Esophagus muscularis mucosa (tissue), 4 donors: ENCODE data around the gene POLR2H. TPM values are rescaled to one million over a fixed set of nuclear protein-coding genes. Genes with fewer than 3 reads are reported as not detected.

Experiments
- DNase-seq: peaks from one replicate; pipeline ENCODE4 v3.0.0-alpha.2; 2017; ENCODE audit errors: extremely low spot score
- H3K27ac ChIP-seq, 4 donors: fragments of 200-600 bp; sonication (generic); replicated peaks in 1 of 4; 1 replicate in 3 of 4; 2 replicates in 1 of 4; pipeline ENCODE4 v1.5.1; 2016 to 2019; ENCODE audit warnings: mild to moderate bottlenecking in 1 of 4
- H3K27me3 ChIP-seq, 4 donors: fragments of 200-600 bp; sonication (generic); one replicate each; pipeline versions ENCODE4 v1.5.1 to v1.6.0; 2016 to 2019
- H3K36me3 ChIP-seq, 4 donors: fragments of 200-600 bp; sonication (generic); one replicate each; pipeline ENCODE4 v1.5.1; 2016 to 2019
- H3K4me1 ChIP-seq, 4 donors: fragments of 200-600 bp; sonication (generic); one replicate each; pipeline ENCODE4 v1.5.1; 2016 to 2019
- H3K4me3 ChIP-seq, 4 donors: fragments of 200-600 bp; sonication (generic); 1 replicate in 2 of 4; 2 replicates in 2 of 4; pipeline ENCODE4 v1.5.1; 2016 to 2019; ENCODE audit warnings: mild to moderate bottlenecking in 4 of 4, moderate library complexity in 1 of 4
- H3K9me3 ChIP-seq, 4 donors: fragments of 200-600 bp; sonication (generic); 1 replicate in 3 of 4; 2 replicates in 1 of 4; pipeline ENCODE4 v1.5.1; 2016 to 2019
- CTCF ChIP-seq, 3 experiments: fragments of 200-600 bp in 2 of 3; fragments of 450-650 bp in 1 of 3; sonication (generic) in 2 of 3; IDR thresholded peaks; one replicate each; pipeline ENCODE4 v1.5.1; 2017 to 2019; ENCODE audit warnings: antibody characterized with exemption in 3 of 3, mild to moderate bottlenecking in 2 of 3, moderate library complexity in 1 of 3
- EP300 ChIP-seq: sonication (generic); formaldehyde crosslinking; IDR thresholded peaks from one replicate; pipeline ENCODE4 v1.6.1; 2017; ENCODE audit warnings: antibody characterized with exemption
- POLR2A ChIP-seq: fragments of 450-650 bp; IDR thresholded peaks from one replicate; pipeline ENCODE4 v1.6.1; 2017; ENCODE audit warnings: antibody characterized with exemption, moderate library complexity, mild to moderate bottlenecking, low read depth
- POLR2AphosphoS5 ChIP-seq, 2 donors: sonication (generic); formaldehyde crosslinking; IDR thresholded peaks; one replicate each; pipeline ENCODE4 v1.6.1; 2017; ENCODE audit warnings: antibody characterized with exemption in 2 of 2
- WGBS: methylation state at CpG from one replicate; pipeline ENCODE4 v1.1.5; 2018; 5-methylcytosine and 5-hydroxymethylcytosine counted together
- intact Hi-C: fragments of 100-400 bp; cut with DNase I; formaldehyde crosslinking; loops from one replicate; pipeline ENCODE4 v1.15.1; 2023
- total RNA-seq, 4 donors: library from RNA; depleted of rRNA; stranded (reverse); fragments of >200 nt; gene quantifications; one replicate each; pipeline versions ENCODE4 v1.1.0 to v1.2.1, GENCODE V29; 2016

POLR2H gene
- total RNA-seq, 4 donors from 2014 or later = 36.0 to 52.1 (median 40.4) TPM

GRCh38 chr3:184399410-184399809, 37.9 kb downstream of the POLR2H start:
- TF ChIP-seq CTCF (IDR thresholded peaks at IDR 0.05) (no peak), POLR2AphosphoS5 (IDR thresholded peaks at IDR 0.05) (peak in 1 of 2 donors; percentile 31)
- Histone ChIP-seq H3K27ac (peak overlapping the region in 1 of 4 donors; percentile 6), H3K4me3 (no peak overlapping the region), H3K36me3 (no peaks in the 10 kb centered on the region), H3K9me3 (no peaks in the 10 kb centered on the region), H3K27me3 (peaks cover 0 to 22% (median 3%) of the 10 kb centered on the region in 4 donors), H3K4me1 (no peaks in the 10 kb centered on the region)
- DNase-seq = no peak
- intact Hi-C loops = no loop called here
- 34% methylated on average over 9 of the region's 9 CpGs for WGBS

GRCh38 chr3:184405075-184406030, 43.8 kb downstream of the POLR2H start:
- no peak overlapping the region for H3K4me3 ChIP-seq
- H3K9me3 ChIP-seq = no peaks in the 10 kb centered on the region
- intact Hi-C loops = no loop called here
- H3K36me3 ChIP-seq = no peaks in the 10 kb centered on the region
- WGBS = 84% methylated on average over 18 of the region's 20 CpGs
- no peak overlapping the region for H3K27ac ChIP-seq
- TF ChIP-seq EP300 = no peak
- TF ChIP-seq POLR2A = no peak
- no peak for TF ChIP-seq POLR2AphosphoS5 (IDR thresholded peaks at IDR 0.05)
- no peak for TF ChIP-seq CTCF (IDR thresholded peaks at IDR 0.05)
- H3K4me1 ChIP-seq = no peaks in the 10 kb centered on the region
- H3K27me3 ChIP-seq = peaks cover 0 to 22% (median 3%) of the 10 kb centered on the region in 4 donors
- DNase-seq = no peak

GRCh38 chr3:184409331-184409926, 47.9 kb downstream of the POLR2H start:
- intact Hi-C loops = no loop called here

GRCh38 chr3:184409946-184410500, 48.5 kb downstream of the POLR2H start:
- no peaks in the 10 kb centered on the region for H3K36me3 ChIP-seq
- 96% methylated on average over 6 of the region's 12 CpGs for WGBS
- H3K4me3 ChIP-seq = no peak overlapping the region
- no peak overlapping the region for H3K27ac ChIP-seq
- H3K9me3 ChIP-seq = no peaks in the 10 kb centered on the region
- H3K27me3 ChIP-seq = no peaks in the 10 kb centered on the region
- intact Hi-C loops = loop anchor here (10.0 kb wide), 2 partner anchors 65 to 105 kb away; no protein-coding TSS in a partner anchor
- DNase-seq = no peak
- no peaks in the 10 kb centered on the region for H3K4me1 ChIP-seq
- TF ChIP-seq CTCF (IDR thresholded peaks at IDR 0.05) (no peak), EP300 (no peak), POLR2A (no peak)

More at GRCh38 chr3:184409331-184409926, 47.9 kb downstream of the POLR2H start:
- no peaks in the 10 kb centered on the region for H3K36me3 ChIP-seq
- H3K4me1 ChIP-seq = no peaks in the 10 kb centered on the region
- H3K27me3 ChIP-seq = no peaks in the 10 kb centered on the region
- no peaks in the 10 kb centered on the region for H3K9me3 ChIP-seq
- DNase-seq = no peak
- H3K4me3 ChIP-seq = no peak overlapping the region
- no peak for TF ChIP-seq CTCF (IDR thresholded peaks at IDR 0.05)
- TF ChIP-seq POLR2A = no peak
- TF ChIP-seq POLR2AphosphoS5 (IDR thresholded peaks at IDR 0.05) = no peak
- WGBS = 95% methylated on average over 6 of the region's 8 CpGs
- H3K27ac ChIP-seq = no peak overlapping the region
